K562 (cell line): Measurements from ENCODE around the gene ATP5F1D. TPM values are rescaled to one million over a fixed set of nuclear protein-coding genes. Genes with fewer than 3 reads are reported as not detected.

Source experiments
- NBN ChIP-seq: fragments of 450-650 bp; IDR thresholded peaks from 2 replicates; pipeline ENCODE4 v1.6.1; 2016; ENCODE audit warnings: low read depth, mild to moderate bottlenecking
- SREBF1 ChIP-seq: fragments of 150-350 bp; IDR thresholded peaks from 2 replicates; pipeline ENCODE4 v1.6.1; 2014; ENCODE audit warnings: antibody characterized with exemption, low read depth, low read length, borderline replicate concordance
- polyA plus RNA-seq, 8 experiments: library from polyadenylated mRNA; depleted of rRNA in 4 of 8; stranded (reverse) in 5 of 8; unstranded in 3 of 8; fragments of >200 nt; fragmentation: Nextera tagmentation in 2 of 8; fragmentation: Illumina TruSeq in 1 of 8; extraction: Ambion mirVana in 2 of 8; extraction: Trizol in 1 of 8; gene quantifications; 2 replicates each; pipeline versions ENCODE4 v1.2.1 to v1.2.3, GENCODE V29; 2011 to 2014; ENCODE audit warnings: inconsistent platforms in 1 of 8, missing spikeins in 1 of 8
- total RNA-seq, 7 experiments: library from RNA; depleted of rRNA in 6 of 7; stranded (reverse); fragments of >200 nt in 6 of 7; fragmentation: Illumina TruSeq in 2 of 7; extraction: Trizol in 2 of 7; gene quantifications; 2 replicates each; pipeline versions ENCODE4 v1.2.1 to v1.2.3, GENCODE V29; 2011 to 2021; ENCODE audit warnings: low replicate concordance in 1 of 7
- TF ChIP-seq, protein P1 (sequence below): fragments of 200-800 bp; sonication (Bioruptor generic); IDR thresholded peaks from 2 replicates; pipeline ENCODE4 v1.6.1; 2017; ENCODE audit warnings: missing genetic modification characterization, missing compliant biosample characterization
- TF ChIP-seq, protein P2 (sequence below): fragments of 200-600 bp; sonication (generic); IDR thresholded peaks from one replicate; pipeline ENCODE4 v1.6.1; 2012; ENCODE audit warnings: mild to moderate bottlenecking, low read depth, low read length, inconsistent platforms
- TF ChIP-seq, protein P3 (sequence below), 2 experiments: fragments of 150-350 bp in 1 of 2; IDR thresholded peaks; 2 replicates each; pipeline ENCODE4 v1.6.1; 2012 to 2016; ENCODE audit warnings: low read depth in 2 of 2, low read length in 2 of 2, mild to moderate bottlenecking in 1 of 2, moderate library complexity in 1 of 2

The ATP5F1D gene
- total and polyA plus RNA-seq, 9 of the 15 experiments (the other 6 are each of a cell fraction or from before 2014, with no cell fraction given) = 3.9 to 409 (median 36.8) TPM

DNA sequence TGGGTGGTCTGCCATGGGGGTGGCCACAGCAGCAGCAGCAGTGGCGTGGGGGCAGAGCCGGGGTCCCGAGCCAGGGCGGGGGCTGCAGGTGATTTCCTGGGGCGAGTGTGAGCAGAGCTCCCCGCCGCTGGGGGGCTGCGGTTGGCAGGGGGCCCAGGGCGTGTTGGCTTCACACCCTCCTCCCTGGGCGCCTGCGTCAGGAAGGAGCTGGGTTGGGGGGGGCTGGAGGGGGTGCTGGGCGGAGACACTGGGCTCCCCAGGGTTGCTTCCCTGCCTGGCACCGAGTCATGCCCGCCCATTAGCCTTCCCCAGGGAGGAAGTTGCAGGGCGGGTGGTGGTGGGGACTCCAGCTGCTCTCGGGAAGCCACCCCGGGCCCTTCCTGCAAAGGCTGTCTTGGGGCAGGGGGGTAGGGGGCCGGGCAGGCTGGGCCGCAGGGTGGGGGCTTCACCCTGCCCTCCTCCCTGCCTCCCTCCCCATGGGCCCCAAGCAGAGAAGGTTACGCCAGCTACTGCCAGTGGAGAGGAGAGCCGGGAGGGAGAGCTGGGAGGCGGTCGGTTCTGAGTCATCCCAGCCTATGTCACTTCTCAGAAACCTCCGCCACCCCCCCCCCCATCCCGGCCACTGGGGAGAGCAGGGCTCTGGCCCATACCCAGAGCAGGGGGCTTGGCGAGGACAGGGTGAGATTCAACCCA lies 11.4 kb downstream of the ATP5F1D start (continued):
- TF ChIP-seq NBN = 0 out of 2 replicates have a peak, but pooled peaks have one; percentile 34
- TF ChIP-seq, protein P1, sequence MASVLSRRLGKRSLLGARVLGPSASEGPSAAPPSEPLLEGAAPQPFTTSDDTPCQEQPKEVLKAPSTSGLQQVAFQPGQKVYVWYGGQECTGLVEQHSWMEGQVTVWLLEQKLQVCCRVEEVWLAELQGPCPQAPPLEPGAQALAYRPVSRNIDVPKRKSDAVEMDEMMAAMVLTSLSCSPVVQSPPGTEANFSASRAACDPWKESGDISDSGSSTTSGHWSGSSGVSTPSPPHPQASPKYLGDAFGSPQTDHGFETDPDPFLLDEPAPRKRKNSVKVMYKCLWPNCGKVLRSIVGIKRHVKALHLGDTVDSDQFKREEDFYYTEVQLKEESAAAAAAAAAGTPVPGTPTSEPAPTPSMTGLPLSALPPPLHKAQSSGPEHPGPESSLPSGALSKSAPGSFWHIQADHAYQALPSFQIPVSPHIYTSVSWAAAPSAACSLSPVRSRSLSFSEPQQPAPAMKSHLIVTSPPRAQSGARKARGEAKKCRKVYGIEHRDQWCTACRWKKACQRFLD (CRISPR knock-in tag) = peak; percentile 36; the same call in 1 of the 2 replicates
- TF ChIP-seq, protein P2, sequence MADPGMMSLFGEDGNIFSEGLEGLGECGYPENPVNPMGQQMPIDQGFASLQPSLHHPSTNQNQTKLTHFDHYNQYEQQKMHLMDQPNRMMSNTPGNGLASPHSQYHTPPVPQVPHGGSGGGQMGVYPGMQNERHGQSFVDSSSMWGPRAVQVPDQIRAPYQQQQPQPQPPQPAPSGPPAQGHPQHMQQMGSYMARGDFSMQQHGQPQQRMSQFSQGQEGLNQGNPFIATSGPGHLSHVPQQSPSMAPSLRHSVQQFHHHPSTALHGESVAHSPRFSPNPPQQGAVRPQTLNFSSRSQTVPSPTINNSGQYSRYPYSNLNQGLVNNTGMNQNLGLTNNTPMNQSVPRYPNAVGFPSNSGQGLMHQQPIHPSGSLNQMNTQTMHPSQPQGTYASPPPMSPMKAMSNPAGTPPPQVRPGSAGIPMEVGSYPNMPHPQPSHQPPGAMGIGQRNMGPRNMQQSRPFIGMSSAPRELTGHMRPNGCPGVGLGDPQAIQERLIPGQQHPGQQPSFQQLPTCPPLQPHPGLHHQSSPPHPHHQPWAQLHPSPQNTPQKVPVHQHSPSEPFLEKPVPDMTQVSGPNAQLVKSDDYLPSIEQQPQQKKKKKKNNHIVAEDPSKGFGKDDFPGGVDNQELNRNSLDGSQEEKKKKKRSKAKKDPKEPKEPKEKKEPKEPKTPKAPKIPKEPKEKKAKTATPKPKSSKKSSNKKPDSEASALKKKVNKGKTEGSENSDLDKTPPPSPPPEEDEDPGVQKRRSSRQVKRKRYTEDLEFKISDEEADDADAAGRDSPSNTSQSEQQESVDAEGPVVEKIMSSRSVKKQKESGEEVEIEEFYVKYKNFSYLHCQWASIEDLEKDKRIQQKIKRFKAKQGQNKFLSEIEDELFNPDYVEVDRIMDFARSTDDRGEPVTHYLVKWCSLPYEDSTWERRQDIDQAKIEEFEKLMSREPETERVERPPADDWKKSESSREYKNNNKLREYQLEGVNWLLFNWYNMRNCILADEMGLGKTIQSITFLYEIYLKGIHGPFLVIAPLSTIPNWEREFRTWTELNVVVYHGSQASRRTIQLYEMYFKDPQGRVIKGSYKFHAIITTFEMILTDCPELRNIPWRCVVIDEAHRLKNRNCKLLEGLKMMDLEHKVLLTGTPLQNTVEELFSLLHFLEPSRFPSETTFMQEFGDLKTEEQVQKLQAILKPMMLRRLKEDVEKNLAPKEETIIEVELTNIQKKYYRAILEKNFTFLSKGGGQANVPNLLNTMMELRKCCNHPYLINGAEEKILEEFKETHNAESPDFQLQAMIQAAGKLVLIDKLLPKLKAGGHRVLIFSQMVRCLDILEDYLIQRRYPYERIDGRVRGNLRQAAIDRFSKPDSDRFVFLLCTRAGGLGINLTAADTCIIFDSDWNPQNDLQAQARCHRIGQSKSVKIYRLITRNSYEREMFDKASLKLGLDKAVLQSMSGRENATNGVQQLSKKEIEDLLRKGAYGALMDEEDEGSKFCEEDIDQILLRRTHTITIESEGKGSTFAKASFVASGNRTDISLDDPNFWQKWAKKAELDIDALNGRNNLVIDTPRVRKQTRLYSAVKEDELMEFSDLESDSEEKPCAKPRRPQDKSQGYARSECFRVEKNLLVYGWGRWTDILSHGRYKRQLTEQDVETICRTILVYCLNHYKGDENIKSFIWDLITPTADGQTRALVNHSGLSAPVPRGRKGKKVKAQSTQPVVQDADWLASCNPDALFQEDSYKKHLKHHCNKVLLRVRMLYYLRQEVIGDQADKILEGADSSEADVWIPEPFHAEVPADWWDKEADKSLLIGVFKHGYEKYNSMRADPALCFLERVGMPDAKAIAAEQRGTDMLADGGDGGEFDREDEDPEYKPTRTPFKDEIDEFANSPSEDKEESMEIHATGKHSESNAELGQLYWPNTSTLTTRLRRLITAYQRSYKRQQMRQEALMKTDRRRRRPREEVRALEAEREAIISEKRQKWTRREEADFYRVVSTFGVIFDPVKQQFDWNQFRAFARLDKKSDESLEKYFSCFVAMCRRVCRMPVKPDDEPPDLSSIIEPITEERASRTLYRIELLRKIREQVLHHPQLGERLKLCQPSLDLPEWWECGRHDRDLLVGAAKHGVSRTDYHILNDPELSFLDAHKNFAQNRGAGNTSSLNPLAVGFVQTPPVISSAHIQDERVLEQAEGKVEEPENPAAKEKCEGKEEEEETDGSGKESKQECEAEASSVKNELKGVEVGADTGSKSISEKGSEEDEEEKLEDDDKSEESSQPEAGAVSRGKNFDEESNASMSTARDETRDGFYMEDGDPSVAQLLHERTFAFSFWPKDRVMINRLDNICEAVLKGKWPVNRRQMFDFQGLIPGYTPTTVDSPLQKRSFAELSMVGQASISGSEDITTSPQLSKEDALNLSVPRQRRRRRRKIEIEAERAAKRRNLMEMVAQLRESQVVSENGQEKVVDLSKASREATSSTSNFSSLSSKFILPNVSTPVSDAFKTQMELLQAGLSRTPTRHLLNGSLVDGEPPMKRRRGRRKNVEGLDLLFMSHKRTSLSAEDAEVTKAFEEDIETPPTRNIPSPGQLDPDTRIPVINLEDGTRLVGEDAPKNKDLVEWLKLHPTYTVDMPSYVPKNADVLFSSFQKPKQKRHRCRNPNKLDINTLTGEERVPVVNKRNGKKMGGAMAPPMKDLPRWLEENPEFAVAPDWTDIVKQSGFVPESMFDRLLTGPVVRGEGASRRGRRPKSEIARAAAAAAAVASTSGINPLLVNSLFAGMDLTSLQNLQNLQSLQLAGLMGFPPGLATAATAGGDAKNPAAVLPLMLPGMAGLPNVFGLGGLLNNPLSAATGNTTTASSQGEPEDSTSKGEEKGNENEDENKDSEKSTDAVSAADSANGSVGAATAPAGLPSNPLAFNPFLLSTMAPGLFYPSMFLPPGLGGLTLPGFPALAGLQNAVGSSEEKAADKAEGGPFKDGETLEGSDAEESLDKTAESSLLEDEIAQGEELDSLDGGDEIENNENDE = no peak
- TF ChIP-seq, protein P3, sequence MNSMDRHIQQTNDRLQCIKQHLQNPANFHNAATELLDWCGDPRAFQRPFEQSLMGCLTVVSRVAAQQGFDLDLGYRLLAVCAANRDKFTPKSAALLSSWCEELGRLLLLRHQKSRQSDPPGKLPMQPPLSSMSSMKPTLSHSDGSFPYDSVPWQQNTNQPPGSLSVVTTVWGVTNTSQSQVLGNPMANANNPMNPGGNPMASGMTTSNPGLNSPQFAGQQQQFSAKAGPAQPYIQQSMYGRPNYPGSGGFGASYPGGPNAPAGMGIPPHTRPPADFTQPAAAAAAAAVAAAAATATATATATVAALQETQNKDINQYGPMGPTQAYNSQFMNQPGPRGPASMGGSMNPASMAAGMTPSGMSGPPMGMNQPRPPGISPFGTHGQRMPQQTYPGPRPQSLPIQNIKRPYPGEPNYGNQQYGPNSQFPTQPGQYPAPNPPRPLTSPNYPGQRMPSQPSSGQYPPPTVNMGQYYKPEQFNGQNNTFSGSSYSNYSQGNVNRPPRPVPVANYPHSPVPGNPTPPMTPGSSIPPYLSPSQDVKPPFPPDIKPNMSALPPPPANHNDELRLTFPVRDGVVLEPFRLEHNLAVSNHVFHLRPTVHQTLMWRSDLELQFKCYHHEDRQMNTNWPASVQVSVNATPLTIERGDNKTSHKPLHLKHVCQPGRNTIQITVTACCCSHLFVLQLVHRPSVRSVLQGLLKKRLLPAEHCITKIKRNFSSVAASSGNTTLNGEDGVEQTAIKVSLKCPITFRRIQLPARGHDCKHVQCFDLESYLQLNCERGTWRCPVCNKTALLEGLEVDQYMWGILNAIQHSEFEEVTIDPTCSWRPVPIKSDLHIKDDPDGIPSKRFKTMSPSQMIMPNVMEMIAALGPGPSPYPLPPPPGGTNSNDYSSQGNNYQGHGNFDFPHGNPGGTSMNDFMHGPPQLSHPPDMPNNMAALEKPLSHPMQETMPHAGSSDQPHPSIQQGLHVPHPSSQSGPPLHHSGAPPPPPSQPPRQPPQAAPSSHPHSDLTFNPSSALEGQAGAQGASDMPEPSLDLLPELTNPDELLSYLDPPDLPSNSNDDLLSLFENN (IDR thresholded peaks at IDR 0.05; ENCODE audit: low read depth in 2 of 2, low read length in 2 of 2) = 0 out of 4 replicates have a peak, but pooled peaks of 1 of the 2 experiments have one; percentile 16
- TF ChIP-seq SREBF1 = no peak
